Measurements from ENCODE around the gene RPL36A. TPM values are rescaled to one million over a fixed set of nuclear protein-coding genes. Genes with fewer than 3 reads are reported as not detected.

Gene RPL36A
- total and polyA plus RNA-seq, 5 donors: 71.2 to 1,005 (median 102) TPM

- ATAC-seq (no peak), DNase-seq (no peak)
- Histone ChIP-seq H3K27me3 (ENCODE audit: control insufficient read depth, insufficient read depth) (no peaks in the 10 kb centered on the region), H3K27ac (ENCODE audit: low read length) (no peak overlapping the region), H3K4me1 (ENCODE audit: control insufficient read depth, insufficient read depth, low read length) (no peaks in the 10 kb centered on the region), H3K9me3 (ENCODE audit: control insufficient read depth, low read length) (no peaks in the 10 kb centered on the region), H3K4me3 (ENCODE audit: low read length) (no peak overlapping the region)
- intact Hi-C loops (cut with DNase I): no loop called here
Measured at GRCh38 chrX:101368800-101369199, 22.0 kb upstream of the RPL36A start.

GRCh38 chrX:101369687-101370086, 21.1 kb upstream of the RPL36A start:
- H3K9me3 ChIP-seq (ENCODE audit: control insufficient read depth, low read length): no peaks in the 10 kb centered on the region
- no peak overlapping the region for H3K27ac ChIP-seq (ENCODE audit: low read length)
- intact Hi-C loops (cut with DNase I): no loop called here
- ATAC-seq (no peak), DNase-seq (no peak)
- H3K4me1 ChIP-seq (ENCODE audit: control insufficient read depth, insufficient read depth, low read length): no peaks in the 10 kb centered on the region
- 66% methylated on average over 6 of the region's 6 CpGs for WGBS
- H3K4me3 ChIP-seq (ENCODE audit: low read length): no peak overlapping the region
- H3K27me3 ChIP-seq (ENCODE audit: control insufficient read depth, insufficient read depth): no peaks in the 10 kb centered on the region

GRCh38 chrX:101370888-101371504, 19.8 kb upstream of the RPL36A start:
- Histone ChIP-seq H3K27ac (ENCODE audit: low read length) (no peak overlapping the region), H3K4me1 (ENCODE audit: control insufficient read depth, insufficient read depth, low read length) (no peaks in the 10 kb centered on the region), H3K9me3 (ENCODE audit: control insufficient read depth, low read length) (no peaks in the 10 kb centered on the region), H3K27me3 (ENCODE audit: control insufficient read depth, insufficient read depth) (no peaks in the 10 kb centered on the region), H3K4me3 (ENCODE audit: low read length) (no peak overlapping the region)
- 61% methylated on average over 3 of the region's 3 CpGs for WGBS
- intact Hi-C loops (cut with DNase I): no loop called here
- ATAC-seq: no peak
- DNase-seq: no peak

- WGBS: 82% methylated on average over 1 of the region's 1 CpG
- intact Hi-C loops (cut with DNase I): no loop called here
- ATAC-seq (no peak), DNase-seq (no peak)
- Histone ChIP-seq H3K27me3 (ENCODE audit: control insufficient read depth, insufficient read depth) (no peaks in the 10 kb centered on the region), H3K4me1 (ENCODE audit: control insufficient read depth, insufficient read depth, low read length) (no peaks in the 10 kb centered on the region), H3K9me3 (ENCODE audit: control insufficient read depth, low read length) (no peaks in the 10 kb centered on the region), H3K4me3 (ENCODE audit: low read length) (no peak overlapping the region), H3K27ac (ENCODE audit: low read length) (no peak overlapping the region)
Measured at GRCh38 chrX:101377547-101377946, 13.3 kb upstream of the RPL36A start.

- Histone ChIP-seq H3K4me3 (ENCODE audit: low read length) (no peak overlapping the region), H3K4me1 (ENCODE audit: control insufficient read depth, insufficient read depth, low read length) (no peaks in the 10 kb centered on the region), H3K27ac (ENCODE audit: low read length) (no peak overlapping the region), H3K27me3 (ENCODE audit: control insufficient read depth, insufficient read depth) (no peaks in the 10 kb centered on the region), H3K9me3 (ENCODE audit: control insufficient read depth, low read length) (no peaks in the 10 kb centered on the region)
- intact Hi-C loops (cut with DNase I): no loop called here
- DNase-seq: no peak
- no peak for ATAC-seq
- WGBS: 67% methylated on average over 4 of the region's 4 CpGs
Measured at GRCh38 chrX:101383679-101384205, 7.1 kb upstream of the RPL36A start.

- ATAC-seq (no peak), DNase-seq (no peak)
Measured at GRCh38 chrX:101385026-101385684, 5.7 kb upstream of the RPL36A start.

GRCh38 chrX:101385795-101386541, 4.8 kb upstream of the RPL36A start, which contains the start of gene BTK:
Gene BTK, minus strand, starts transcription at chrX:101386191. Its CDS starts 10,907 bp downstream, at chrX:101375284.
- intact Hi-C loops (cut with DNase I): no loop called here
- ATAC-seq: peak in 1 of 2 donors; percentile 32
- no peak within 1 kb of the TSS for H3K27ac ChIP-seq (ENCODE audit: low read length)
- no peak within 1 kb of the TSS for H3K4me3 ChIP-seq (ENCODE audit: low read length)
- whole genome bisulfite sequencing: 59% methylated on average over 9 of the region's 9 CpGs
- H3K27me3 ChIP-seq (ENCODE audit: control insufficient read depth, insufficient read depth): no peaks in the 10 kb centered on the region
- H3K9me3 ChIP-seq (ENCODE audit: control insufficient read depth, low read length): no peaks in the 10 kb centered on the region
- DNase-seq: peak in 1 of 3 donors; percentile 46
- no peaks in the 10 kb centered on the region for H3K4me1 ChIP-seq (ENCODE audit: control insufficient read depth, insufficient read depth, low read length)

More at GRCh38 chrX:101385026-101385684, 5.7 kb upstream of the RPL36A start:
- no peaks in the 10 kb centered on the region for H3K9me3 ChIP-seq (ENCODE audit: control insufficient read depth, low read length)
- no peaks in the 10 kb centered on the region for H3K27me3 ChIP-seq (ENCODE audit: control insufficient read depth, insufficient read depth)
- 72% methylated on average over 7 of the region's 7 CpGs for WGBS
- no peaks in the 10 kb centered on the region for H3K4me1 ChIP-seq (ENCODE audit: control insufficient read depth, insufficient read depth, low read length)
- no peak overlapping the region for H3K4me3 ChIP-seq (ENCODE audit: low read length)
- intact Hi-C loops (cut with DNase I): no loop called here
- H3K27ac ChIP-seq (ENCODE audit: low read length): no peak overlapping the region

GRCh38 chrX:101386542-101386885, 4.3 kb upstream of the RPL36A start:
- Histone ChIP-seq H3K27ac (ENCODE audit: low read length) (no peak overlapping the region), H3K4me1 (ENCODE audit: control insufficient read depth, insufficient read depth, low read length) (no peaks in the 10 kb centered on the region), H3K4me3 (ENCODE audit: low read length) (no peak overlapping the region), H3K27me3 (ENCODE audit: control insufficient read depth, insufficient read depth) (no peaks in the 10 kb centered on the region), H3K9me3 (ENCODE audit: control insufficient read depth, low read length) (no peaks in the 10 kb centered on the region)
- ATAC-seq: no peak
- intact Hi-C loops (cut with DNase I): no loop called here
- 61% methylated on average over 6 of the region's 6 CpGs for WGBS
- DNase-seq: no peak

GRCh38 chrX:101388604-101389003, 2.2 kb upstream of the RPL36A start:
- no peak for ATAC-seq
- no peak for DNase-seq

GRCh38 chrX:101391831-101392230, 1.0 kb downstream of the RPL36A start:
- H3K4me1 ChIP-seq (ENCODE audit: control insufficient read depth, insufficient read depth, low read length): no peaks in the 10 kb centered on the region
- WGBS: 44% methylated on average over 6 of the region's 6 CpGs
- intact Hi-C loops (cut with DNase I): no loop called here
- no peaks in the 10 kb centered on the region for H3K27me3 ChIP-seq (ENCODE audit: control insufficient read depth, insufficient read depth)
- DNase-seq (no peak), ATAC-seq (no peak)
- no peaks in the 10 kb centered on the region for H3K9me3 ChIP-seq (ENCODE audit: control insufficient read depth, low read length)
- no peak overlapping the region for H3K4me3 ChIP-seq (ENCODE audit: low read length)
- H3K27ac ChIP-seq (ENCODE audit: low read length): no peak overlapping the region

More at GRCh38 chrX:101388604-101389003, 2.2 kb upstream of the RPL36A start:
- intact Hi-C loops (cut with DNase I): no loop called here
- Histone ChIP-seq H3K4me3 (ENCODE audit: low read length) (no peak overlapping the region), H3K9me3 (ENCODE audit: control insufficient read depth, low read length) (no peaks in the 10 kb centered on the region), H3K4me1 (ENCODE audit: control insufficient read depth, insufficient read depth, low read length) (no peaks in the 10 kb centered on the region), H3K27me3 (ENCODE audit: control insufficient read depth, insufficient read depth) (no peaks in the 10 kb centered on the region), H3K27ac (ENCODE audit: low read length) (no peak overlapping the region)
- WGBS: 90% methylated on average over 3 of the region's 3 CpGs

Measured in right cardiac atrium (tissue), 5 donors.